ENCODE results near the gene SCUBE1. TPM values are rescaled to one million over a fixed set of nuclear protein-coding genes. Genes with fewer than 3 reads are reported as not detected.

Gene SCUBE1
- total and polyA plus RNA-seq, 2 experiments from 2014 or later = 2.1 to 2.2 TPM

GRCh38 chr22:43242627-43243026, 100.5 kb downstream of the SCUBE1 start:
- Histone ChIP-seq H3K27me3 (no peaks in the 10 kb centered on the region), H3K27ac (no peak overlapping the region), H3K79me2 (no peaks in the 10 kb centered on the region), H2AFZ (no peak overlapping the region), H3K9me2 (replicated peaks; ENCODE audit: insufficient read depth) (no peaks in the 10 kb centered on the region), H3K9me3 (ENCODE audit: low read depth) (no peaks in the 10 kb centered on the region), H3K4me1 (ENCODE audit: insufficient read depth) (no peaks in the 10 kb centered on the region), H3K4me2 (no peak overlapping the region), H3K36me3 (replicated peaks; ENCODE audit: insufficient read depth, low read depth) (no peaks in the 10 kb centered on the region), H3K4me3 (no peak overlapping the region), H4K20me1 (ENCODE audit: insufficient read depth, poor library complexity, severe bottlenecking) (no peaks in the 10 kb centered on the region)
- WGBS (ENCODE audit: low lambda C conversion rate, missing lambda C conversion rate) = 88% methylated on average over 6 of the region's 6 CpGs
- DNase-seq (ENCODE audit: low spot score) = no peak
- TF ChIP-seq CTCF (IDR thresholded peaks at IDR 0.05; ENCODE audit: poor library complexity) (no peak), EZH2phosphoT487 (IDR thresholded peaks at IDR 0.05; ENCODE audit: low read depth, severe bottlenecking, unreplicated experiment) (no peak), EZH2 (IDR thresholded peaks at IDR 0.05; ENCODE audit: borderline replicate concordance) (no peak)

- Histone ChIP-seq H3K27ac (no peak overlapping the region), H3K4me2 (no peak overlapping the region), H4K20me1 (ENCODE audit: insufficient read depth, poor library complexity, severe bottlenecking) (no peaks in the 10 kb centered on the region), H3K4me3 (no peak overlapping the region), H3K9me3 (ENCODE audit: low read depth) (no peaks in the 10 kb centered on the region), H3K4me1 (ENCODE audit: insufficient read depth) (no peaks in the 10 kb centered on the region), H3K36me3 (replicated peaks; ENCODE audit: insufficient read depth, low read depth) (no peaks in the 10 kb centered on the region), H3K79me2 (no peaks in the 10 kb centered on the region), H3K27me3 (no peaks in the 10 kb centered on the region), H2AFZ (no peak overlapping the region), H3K9me2 (replicated peaks; ENCODE audit: insufficient read depth) (no peaks in the 10 kb centered on the region)
- WGBS (ENCODE audit: low lambda C conversion rate, missing lambda C conversion rate) = 92% methylated on average over 14 of the region's 14 CpGs
- no peak for DNase-seq (ENCODE audit: low spot score)
- TF ChIP-seq CTCF (IDR thresholded peaks at IDR 0.05; ENCODE audit: poor library complexity) (no peak), EZH2phosphoT487 (IDR thresholded peaks at IDR 0.05; ENCODE audit: low read depth, severe bottlenecking, unreplicated experiment) (no peak), EZH2 (IDR thresholded peaks at IDR 0.05; ENCODE audit: borderline replicate concordance) (no peak)
Observed at GRCh38 chr22:43241699-43242386, 101.3 kb downstream of the SCUBE1 start.

GRCh38 chr22:43241138-43241597, 102.0 kb downstream of the SCUBE1 start:
- no peaks in the 10 kb centered on the region for H3K9me3 ChIP-seq (ENCODE audit: low read depth)
- no peak overlapping the region for H3K4me2 ChIP-seq
- no peak overlapping the region for H3K4me3 ChIP-seq
- H2AFZ ChIP-seq = no peak overlapping the region
- no peaks in the 10 kb centered on the region for H3K27me3 ChIP-seq
- TF ChIP-seq EZH2phosphoT487 (IDR thresholded peaks at IDR 0.05; ENCODE audit: low read depth, severe bottlenecking, unreplicated experiment) (no peak), EZH2 (IDR thresholded peaks at IDR 0.05; ENCODE audit: borderline replicate concordance) (no peak), CTCF (IDR thresholded peaks at IDR 0.05; ENCODE audit: poor library complexity) (no peak)
- no peaks in the 10 kb centered on the region for H3K4me1 ChIP-seq (ENCODE audit: insufficient read depth)
- no peaks in the 10 kb centered on the region for H3K9me2 ChIP-seq (replicated peaks; ENCODE audit: insufficient read depth)
- no peaks in the 10 kb centered on the region for H3K79me2 ChIP-seq
- no peaks in the 10 kb centered on the region for H3K36me3 ChIP-seq (replicated peaks; ENCODE audit: insufficient read depth, low read depth)
- no peaks in the 10 kb centered on the region for H4K20me1 ChIP-seq (ENCODE audit: insufficient read depth, poor library complexity, severe bottlenecking)
- no peak for DNase-seq (ENCODE audit: low spot score)
- no peak overlapping the region for H3K27ac ChIP-seq
- 82% methylated on average over 15 of the region's 15 CpGs for WGBS (ENCODE audit: low lambda C conversion rate, missing lambda C conversion rate)
